Measurements from ENCODE around the gene ZNF532.

DNA sequence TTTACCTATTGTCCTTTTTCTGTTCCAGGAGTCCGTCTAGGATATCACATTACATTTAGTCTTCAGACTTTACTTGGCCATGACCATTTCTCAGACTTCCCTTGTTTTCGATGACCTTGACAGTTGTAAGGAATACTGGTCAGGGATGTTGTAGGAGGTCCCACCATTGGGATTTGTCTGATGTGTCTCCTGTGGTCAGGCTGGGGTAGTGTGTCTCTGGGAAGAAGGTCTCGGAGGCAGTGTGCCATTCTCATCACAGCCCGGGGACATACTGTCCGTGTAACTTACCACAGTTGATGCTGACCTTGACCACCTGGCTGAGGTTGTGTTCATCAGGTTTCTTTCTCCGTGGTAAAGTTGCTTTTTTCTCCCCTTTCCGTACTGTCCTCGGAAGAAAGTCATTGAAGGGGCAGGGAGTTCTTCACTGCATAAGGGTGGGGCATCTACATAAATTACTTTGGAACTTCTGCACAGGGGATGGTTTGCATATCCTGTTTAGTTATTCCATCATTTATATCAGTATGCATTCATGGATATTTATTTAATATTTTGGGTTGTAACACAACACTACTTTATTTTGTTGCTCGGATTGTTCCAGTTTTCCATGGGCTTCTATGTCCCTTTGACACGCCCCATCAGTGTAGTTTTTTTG is 41.2 kb downstream of the ZNF532 start:
- TF ChIP-seq POLR2AphosphoS5 (IDR thresholded peaks at IDR 0.05; ENCODE audit: insufficient read depth, low read depth, low read length) (no peak), POLR2A (IDR thresholded peaks at IDR 0.05; ENCODE audit: low read depth, low read length) (no peak)
- TF ChIP-seq, protein P1, sequence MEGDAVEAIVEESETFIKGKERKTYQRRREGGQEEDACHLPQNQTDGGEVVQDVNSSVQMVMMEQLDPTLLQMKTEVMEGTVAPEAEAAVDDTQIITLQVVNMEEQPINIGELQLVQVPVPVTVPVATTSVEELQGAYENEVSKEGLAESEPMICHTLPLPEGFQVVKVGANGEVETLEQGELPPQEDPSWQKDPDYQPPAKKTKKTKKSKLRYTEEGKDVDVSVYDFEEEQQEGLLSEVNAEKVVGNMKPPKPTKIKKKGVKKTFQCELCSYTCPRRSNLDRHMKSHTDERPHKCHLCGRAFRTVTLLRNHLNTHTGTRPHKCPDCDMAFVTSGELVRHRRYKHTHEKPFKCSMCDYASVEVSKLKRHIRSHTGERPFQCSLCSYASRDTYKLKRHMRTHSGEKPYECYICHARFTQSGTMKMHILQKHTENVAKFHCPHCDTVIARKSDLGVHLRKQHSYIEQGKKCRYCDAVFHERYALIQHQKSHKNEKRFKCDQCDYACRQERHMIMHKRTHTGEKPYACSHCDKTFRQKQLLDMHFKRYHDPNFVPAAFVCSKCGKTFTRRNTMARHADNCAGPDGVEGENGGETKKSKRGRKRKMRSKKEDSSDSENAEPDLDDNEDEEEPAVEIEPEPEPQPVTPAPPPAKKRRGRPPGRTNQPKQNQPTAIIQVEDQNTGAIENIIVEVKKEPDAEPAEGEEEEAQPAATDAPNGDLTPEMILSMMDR (IDR thresholded peaks at IDR 0.05; ENCODE audit: extremely low read depth in 1 of 2, insufficient read depth in 1 of 2, low read depth in 1 of 2, low read length in 2 of 2): no peak
